ENCODE data around the gene RRP1.

GRCh38 chr21:43777953-43778352 is 11.4 kb upstream of the RRP1 start:
- no peak for TF ChIP-seq POLR2A (IDR thresholded peaks at IDR 0.05)
- TF ChIP-seq EP300 (IDR thresholded peaks at IDR 0.05) = no peak
- no peak for TF ChIP-seq CTCF (IDR thresholded peaks at IDR 0.05)
